T-helper 1 cell (primary cell): ENCODE results near the gene DUSP15.
"Not testable (repeated sequence)": the region's sequence is repeated elsewhere in the genome, so short reads cannot be mapped to it uniquely, and the experiment has no call there.

Experiments used
- DNase-seq, 5 donors: peaks; one replicate each; pipeline ENCODE4 v3.0.0-alpha.2; 2012 to 2020
- total RNA-seq, 4 donors: gene quantifications; one replicate each; lab custom pipeline; 2026; lab: John Stamatoyannopoulos, UW

Gene DUSP15, protein sequence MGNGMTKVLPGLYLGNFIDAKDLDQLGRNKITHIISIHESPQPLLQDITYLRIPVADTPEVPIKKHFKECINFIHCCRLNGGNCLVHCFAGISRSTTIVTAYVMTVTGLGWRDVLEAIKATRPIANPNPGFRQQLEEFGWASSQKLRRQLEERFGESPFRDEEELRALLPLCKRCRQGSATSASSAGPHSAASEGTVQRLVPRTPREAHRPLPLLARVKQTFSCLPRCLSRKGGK
- total RNA-seq: 0 reads per million in 4 donors

DNA sequence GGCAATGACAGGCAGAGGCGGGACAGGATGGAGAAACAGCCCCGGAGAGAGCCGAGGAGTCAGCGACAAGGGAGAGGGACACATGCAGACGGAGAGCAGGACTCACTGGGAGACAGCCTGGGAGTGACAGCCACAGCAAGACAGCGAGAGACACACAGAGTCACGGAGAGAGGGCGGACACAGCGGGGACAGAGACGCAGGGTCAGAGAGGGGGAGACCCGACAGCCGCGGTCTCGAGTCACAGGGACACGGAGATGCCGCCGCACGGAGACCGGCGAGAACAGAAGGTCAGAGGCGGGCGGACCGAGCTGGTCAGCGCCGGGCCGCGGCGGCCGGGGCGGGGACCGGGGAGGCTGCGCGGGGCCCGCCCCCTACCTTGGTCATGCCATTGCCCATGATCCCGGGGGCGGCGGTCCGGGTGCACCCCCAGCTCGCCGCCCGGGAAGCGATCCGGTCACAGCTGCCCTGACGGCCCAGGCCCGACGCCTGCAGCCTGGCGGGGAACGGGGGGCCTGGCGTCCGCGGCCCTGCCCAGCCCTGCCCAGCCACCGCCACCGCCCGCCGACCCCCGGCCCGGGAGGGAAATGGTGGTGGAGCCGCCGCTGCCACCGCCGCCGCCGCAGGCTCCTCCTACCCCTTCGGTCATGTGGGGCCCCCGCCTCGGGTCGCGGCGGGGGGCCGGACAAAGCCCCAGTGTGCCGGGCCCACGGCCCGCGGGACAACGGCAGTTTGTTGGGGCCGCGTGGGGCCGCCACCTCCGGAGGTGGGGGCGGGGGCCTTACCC, at the start of gene DUSP15, which contains the start of gene TTLL9:
Gene DUSP15, minus strand, starts transcription at position 586 of the 784 bp plus-strand sequence. Its CDS starts 190 bp downstream, at position 396.
Gene TTLL9, plus strand, starts transcription at position 693 of the 784 bp plus-strand sequence. CDS start 493 bp downstream, outside the sequence.
- DNase-seq: peak in 1 of 5 donors; percentile 12

DNA sequence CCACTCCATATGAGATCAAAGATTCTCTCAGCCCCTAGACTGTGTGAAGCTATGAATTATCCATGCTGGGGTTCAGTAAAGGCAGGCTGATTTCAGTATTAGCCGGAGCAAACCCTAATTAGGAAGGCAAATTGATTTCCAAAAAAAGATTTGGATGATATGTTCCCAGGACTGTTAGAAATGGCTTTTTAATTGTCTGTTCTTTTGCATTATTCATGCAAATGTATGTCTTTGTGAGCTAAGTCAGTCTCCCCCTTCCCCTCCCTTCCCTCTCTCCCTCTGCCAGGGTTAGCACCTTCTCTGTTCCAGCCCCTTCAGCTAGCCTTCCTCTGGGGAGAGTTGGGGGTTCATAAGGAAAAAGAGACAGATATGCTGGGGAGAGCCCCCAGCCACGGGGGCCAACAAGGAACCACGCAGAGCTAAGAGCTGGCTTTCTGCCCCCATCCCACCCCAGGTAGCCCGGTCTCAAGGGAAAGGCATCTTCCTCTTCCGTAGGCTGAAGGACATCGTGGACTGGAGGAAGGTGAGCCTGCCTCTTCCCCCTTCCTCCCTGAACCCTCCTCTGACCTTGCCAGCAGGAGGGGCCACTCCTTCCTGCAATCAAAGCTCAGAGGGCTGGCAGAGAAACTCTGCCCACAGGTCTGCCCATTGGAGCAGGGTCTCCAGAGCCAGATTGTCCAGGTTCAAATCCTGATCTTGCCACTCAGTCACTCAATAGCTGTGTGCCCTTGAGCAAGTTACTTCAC, 49.3 kb upstream of the DUSP15 start:
- no peak for DNase-seq

DNA sequence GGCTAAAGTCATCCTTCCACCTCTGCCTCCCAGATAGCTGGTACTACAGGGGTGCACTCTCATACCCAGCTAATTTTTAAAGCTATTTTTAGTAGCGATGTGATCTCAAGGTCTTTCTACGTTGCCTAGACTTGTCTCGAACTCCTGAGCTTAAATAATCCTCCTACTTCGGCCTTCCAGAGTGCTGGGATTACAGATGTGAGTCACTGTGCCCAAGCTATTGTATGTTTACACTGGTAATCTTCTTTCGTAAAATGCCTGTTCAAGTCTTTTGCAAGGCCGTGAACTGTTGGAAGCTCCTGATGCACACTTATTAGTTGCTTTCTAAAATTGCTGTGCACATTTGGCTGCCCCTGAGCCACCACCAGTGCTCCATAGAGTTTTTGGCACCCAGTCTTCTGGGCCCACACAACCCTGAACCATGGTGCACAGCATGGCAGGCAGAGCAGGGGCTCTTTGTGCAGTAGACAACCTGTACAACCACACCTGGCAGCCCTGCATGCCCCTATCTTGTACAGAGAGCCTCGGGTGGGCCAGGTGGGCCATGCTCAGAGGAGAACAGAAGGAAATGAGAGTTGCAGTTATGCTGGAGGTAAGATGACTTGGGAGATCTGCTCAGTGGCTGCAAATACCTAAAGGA, 48.3 kb upstream of the DUSP15 start:
- DNase-seq: no peak

DNA sequence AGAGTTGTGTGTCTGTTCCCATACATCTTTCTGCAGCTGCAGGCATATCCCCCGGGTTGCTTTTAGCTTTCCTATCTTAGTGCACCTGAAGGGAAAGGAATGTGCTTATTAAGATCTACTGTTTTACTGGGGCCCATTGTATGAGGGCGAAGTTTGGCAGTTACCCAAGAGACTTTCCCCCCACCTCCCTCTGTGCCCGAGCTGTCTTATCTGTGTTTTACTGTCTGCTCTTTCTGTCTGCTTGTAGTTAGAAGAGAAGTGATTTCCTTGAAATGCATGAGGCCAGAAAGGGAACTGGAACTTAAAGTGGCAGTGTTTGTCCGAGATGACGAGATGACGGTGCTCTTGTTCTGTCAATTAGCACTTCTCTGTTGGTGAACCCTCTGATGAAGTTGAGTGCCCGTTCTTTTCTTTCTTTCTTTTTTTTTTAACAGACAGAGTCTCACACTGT, 47.7 kb upstream of the DUSP15 start:
- DNase-seq: not testable (repeated sequence)

DNA sequence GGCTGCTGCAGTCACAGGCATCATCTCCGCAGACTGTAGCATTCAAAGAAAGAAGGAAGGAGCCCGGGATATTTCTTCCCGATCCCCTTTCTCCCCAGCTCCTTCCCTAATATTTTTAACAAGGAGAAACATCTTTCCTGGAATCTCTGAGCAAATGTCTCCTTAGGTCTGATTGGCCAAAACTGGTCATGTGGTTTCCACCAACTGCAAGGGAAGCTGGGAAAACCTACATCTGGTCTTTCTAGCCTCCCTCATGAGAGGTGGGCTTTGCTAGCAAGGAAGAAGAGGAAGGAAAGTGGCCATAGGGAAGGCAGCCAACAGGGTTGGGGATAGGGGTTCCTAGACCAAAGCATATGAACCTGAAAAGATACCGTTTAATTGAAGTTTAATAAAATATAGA, 46.4 kb upstream of the DUSP15 start:
- DNase-seq: no peak

DNA sequence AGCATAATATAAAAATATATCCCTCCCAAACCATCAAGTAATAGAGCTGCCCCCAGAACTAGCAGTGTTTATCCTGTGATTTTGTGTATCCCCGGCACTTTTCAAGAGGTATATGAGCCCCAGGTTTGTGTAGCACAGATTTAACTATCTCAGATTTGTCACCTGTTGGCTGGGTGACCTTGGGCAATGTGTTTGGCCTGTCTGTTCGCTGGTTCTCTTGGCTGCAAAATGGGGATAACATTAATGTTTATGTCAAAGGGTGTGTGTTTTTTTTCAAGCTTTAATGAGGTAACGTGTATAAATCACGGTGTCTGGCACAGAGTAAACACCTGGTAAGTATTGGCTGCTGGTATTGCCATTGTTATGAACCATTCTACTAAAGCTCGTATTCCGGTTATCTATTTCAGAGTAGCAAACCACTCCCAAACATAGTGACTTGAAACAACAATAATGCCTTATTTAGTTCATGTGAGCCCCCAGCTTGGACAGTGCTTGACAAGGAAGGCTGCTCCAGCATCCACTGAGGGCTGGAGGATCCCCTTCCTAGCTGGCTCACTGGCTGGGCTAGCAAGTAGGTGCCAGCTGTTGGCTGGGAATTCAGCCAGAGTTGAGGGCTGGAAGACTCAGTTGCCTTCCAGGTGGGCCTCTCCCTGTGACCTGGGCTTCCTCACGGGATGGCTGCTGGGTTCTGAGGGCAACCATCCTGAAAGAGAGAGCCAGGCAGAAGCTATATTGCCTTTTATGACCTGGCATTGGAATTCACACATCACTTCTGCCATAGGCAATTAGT, 45.4 kb upstream of the DUSP15 start:
- no peak for DNase-seq

DNA sequence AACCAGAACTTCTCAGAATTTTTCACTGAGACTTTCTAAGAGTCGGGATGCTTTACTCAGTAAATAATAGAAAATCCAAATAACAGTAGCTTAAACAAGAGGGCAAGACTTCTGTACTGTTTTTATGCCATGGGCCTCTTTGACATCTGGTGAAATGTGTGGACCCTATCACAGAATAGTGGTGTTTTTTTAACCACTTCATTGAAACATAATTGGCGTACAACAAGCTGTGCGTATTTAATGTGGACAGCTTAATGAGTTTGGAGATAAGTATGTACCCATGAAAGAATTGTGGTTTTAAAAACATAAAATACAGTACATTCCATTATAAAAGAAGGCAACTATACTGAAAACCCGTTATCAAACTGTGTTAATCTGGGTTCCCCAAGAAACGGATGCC, 43.8 kb upstream of the DUSP15 start:
- DNase-seq: no peak

DNA sequence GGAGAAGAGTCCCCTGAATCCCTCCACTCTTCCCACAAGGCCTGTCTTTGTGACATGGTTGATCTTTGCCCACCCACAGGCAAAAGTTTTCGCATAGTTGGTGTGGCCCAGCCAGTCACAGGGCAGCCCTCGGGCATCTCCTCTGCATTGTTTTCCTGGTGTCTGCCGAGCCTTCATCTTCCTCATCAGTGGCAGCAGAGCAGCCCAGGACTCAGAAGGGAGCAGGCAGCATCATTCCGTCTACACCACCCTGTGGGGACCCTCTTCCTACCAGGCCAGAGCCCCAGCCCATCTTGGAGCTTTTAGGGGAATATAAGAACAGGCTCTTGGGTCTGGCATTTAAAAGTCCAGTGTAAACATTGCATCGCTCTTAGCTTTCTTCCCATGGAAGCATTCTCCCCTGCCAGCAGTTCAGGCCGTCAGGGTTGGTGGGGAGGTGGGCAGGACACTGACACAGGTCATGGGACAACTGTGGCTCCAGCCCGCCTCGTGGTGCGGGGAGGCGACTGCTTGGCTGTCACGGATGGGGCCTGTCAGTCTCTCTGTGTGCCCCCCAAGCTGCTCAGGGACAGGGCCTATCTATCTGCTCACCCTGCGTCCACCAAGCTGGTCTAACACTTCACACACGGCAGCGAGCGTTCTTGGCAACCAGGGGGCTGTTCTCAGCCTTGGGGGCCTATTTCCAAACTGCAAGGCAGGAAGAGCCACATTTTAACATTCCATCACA, 43.3 kb upstream of the DUSP15 start:
- DNase-seq: no peak

DNA sequence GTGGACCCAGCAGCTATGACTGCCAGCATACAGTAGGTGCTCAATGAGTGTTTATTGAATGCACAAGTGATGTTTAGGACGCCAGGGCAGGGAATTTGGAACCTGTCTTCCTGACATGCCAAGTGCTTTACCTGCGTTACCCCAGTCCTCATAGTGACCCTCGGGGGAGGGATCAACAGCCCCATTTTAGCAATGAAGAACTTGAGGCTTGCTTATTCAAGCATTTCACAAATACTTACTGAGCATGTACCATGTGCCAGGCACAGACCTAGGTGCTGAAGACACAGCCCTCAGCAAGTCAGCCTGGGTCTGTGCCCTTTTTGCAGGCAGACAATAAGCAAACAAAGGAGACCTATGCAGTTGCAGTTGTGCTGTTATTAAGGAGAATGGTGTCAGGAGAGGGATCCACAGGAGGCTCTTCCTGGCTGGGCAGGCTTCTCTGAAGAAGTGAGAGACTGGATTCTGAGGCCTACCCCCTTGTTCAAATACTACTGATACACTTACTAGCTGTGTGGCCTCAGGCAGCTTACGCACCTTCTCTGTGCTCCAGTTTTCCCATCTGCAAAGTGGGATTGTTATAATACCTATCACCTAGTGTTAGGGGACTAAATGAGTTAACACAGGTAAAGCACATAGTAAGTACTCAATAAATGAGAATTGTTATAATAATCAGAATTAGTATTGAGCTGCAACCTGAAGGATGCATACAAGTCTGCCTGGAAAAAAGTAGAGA, 39.9 kb upstream of the DUSP15 start:
- DNase-seq: no peak

DNA sequence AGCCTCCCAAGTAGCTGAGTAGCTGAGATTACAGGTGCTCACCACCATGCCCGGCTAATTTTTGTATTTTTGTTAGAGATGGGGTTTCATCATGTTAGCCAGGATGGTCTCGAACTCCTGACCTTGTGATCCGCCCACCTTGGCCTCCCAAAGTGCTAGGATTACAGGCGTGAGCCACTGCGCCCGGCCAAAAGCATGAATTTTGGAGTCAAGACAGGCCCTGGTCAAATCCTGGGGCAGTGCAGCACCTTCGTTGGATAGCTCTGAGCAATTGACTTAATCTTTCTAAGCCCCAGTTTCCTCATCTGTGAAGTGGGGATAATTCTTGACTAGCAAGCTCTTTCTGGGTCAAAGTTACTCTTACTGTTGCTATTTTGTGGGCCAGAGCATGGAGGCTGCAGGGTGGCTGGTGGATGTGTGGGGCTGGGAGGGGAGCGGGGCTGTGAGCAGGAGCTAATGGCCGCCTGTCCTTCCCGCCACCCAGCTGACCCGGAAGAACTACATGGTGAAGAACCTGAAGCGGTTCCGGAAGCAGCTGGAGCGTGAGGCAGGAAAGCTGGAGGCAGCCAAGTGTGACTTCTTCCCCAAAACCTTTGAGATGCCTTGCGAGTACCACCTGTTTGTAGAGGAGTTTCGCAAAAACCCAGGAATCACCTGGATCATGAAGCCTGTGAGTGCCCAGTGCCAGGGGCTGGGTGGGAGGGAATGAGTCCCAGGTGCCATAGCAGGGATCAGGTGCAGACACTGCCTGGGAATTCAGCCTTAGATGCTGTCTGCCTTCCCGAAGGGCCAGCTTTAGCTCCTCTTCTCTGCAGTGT, 39.1 kb upstream of the DUSP15 start:
- no peak for DNase-seq

DNA sequence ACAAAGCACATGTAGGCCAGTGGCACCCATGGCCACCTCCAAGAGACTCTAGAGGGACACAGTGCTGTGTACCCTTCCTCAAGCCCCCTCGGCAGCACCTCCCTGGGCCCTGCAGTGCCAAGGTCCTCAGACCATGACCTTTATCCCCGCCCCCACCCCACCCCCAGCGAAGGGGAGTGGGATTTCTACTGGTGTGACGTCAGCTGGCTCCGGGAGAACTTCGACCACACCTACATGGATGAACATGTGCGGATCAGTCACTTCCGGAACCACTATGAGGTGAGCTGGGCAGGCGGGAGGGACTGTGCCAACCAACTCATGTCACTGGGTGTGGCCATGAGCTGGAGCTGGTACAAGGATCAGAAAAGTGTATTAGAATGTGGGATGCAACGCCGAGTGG, 38.1 kb upstream of the DUSP15 start:
- no peak for DNase-seq

DNA sequence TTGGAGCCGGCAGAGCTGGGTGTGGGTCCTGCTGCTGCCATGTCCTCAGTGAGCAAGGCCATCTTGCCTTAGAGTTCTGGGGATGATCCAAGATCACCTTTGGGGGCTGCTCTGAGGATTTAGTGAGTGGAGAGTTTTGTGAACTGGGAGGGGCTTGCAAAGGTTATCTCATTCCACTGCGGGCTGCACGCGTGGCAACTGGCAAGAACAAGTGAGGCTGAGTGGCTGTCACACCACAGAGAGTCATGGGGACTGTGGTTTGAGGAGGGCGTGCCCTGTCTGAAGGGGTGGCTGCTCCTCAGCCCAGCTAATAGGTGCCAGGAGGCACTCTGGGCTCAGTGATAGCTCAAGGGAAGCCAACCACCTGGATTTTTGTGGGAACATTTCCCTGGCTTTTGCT, 37.7 kb upstream of the DUSP15 start:
- DNase-seq: no peak

DNA sequence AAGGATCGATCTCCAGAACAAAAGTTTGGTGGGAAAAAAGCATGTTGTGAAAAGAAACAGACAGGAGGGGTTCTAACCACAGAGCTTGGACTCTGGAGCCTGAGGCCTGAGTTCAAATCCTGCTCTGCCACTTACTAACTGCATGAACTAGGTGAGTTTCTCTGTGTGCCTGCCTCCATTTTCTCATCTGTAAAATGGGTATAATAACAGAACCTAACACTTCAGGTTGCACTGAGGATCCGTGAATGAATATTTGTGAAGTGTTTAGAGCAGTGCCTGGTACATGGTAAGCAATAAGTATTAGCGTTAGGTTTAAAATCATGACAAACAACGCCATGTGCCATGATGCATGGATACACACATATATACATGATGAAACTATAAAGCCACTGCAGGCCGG, 36.7 kb upstream of the DUSP15 start:
- no peak for DNase-seq

DNA sequence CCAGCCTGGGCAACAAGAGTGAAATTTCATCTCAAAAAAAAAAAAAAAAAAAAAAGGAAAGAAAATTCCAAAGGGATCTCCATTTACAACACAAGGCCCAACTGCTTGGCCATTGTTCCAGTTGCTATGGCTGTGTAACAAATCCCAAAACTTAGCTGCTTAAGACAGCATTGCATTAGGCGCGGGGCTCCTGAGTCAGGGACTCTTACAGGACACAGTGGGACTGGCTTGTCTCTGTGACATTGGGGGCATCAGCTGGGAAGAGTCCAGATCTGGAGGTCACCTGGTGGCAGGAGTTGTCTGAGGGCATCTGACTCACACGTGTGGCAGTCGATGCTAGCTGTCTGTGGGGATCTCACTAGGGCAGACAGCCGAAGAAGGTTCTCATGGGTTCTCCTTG, 35.7 kb upstream of the DUSP15 start:
- DNase-seq: no peak

DNA sequence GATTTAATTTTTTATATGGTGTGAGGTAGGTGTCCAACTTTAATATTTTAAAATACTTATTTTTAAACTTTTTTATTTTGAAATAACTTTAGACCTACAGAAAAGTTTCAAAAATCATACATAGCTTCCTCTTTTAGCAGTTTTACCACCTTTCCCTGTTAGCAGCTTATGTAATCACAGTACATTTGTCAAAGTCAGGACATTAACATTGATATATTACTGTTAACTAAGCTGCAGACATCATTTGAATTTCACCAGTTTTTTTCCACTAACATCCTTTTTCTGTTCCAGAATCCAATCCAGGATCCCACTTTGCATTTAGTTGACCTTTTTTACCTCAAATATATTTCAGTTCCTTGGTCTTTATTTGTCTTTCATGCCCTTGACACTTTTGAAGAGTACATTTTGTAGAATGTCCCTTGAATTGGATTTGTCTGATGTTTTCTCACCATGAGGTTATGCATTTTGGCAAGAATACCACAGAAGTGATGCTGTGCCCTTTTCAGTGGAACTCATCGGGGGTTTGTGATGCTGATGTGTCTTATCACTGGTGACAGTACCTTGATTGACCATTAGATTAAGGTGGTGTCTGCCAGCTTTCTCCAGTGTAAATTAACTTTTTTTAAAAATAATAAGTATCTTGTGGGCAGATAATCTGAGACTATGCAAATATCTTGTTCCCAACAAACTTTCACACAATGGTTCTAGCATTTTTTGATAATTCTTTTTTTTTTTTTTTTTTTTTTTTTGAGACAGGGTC, 33.5 kb upstream of the DUSP15 start:
- no peak for DNase-seq

DNA sequence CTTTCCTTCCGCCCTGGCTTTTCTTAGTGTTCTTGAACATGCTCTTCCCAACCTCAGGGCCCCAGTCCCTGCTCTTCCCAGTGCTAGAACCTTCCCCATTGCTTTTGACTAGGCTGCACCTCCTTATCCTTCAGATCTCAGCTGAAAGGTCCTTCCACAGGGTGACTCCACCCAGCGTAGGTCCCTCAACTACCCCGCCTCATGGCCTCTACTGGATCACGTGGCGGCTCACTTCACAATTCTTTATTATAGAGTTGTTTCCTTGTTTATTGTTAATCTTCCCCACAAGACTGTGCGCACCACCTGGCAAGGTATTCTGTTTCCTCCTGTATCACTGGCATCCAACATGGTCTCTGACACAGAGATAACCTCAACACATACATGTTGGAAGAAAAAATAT, 31.3 kb upstream of the DUSP15 start:
- no peak for DNase-seq

DNA sequence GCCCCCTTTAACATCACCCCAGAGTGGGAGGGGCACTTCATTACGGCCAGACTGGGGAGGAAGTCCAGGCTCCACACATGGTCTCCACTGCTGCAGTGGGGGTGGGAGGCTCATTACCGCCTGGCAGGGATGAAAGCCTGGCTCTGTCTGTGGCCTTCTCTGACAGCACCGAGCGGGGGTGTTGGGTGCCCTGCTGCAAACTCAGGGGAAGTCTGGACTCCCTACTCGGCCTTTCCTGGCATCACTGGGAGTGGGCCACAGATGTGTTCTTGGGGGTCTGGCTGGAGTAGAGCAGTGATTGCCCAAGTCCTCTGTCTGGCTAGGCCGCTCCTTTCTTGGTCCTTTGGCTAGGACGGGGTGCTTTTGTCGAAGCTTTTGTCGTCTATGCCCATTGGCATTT, 27.2 kb upstream of the DUSP15 start:
- no peak for DNase-seq

DNA sequence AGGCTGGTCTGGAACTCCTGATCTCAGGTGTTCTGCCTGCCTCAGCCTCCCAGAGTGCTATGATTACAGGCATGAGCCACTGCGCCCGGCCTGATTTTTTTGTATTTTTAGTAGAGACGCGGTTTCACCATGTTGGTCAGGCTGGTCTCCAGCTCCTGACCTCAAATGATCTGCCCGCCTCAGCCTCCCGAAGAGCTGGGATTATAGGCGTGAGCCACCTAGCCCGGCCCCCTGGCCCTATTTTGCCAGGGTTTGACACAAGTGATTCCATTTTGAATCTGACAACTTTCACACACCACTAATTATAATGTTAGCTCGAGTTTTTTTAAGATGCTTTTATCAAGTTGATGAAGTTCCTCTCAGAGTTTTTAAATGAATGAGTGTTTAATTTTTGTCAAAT, 25.7 kb upstream of the DUSP15 start:
- DNase-seq: no peak
